Bronchial epithelial cell (primary cell): Measurements from ENCODE around the gene EGFR. TPM values are rescaled to one million over a fixed set of nuclear protein-coding genes. Genes with fewer than 3 reads are reported as not detected.
"Not testable (repeated sequence)": the region's sequence is repeated elsewhere in the genome, so short reads cannot be mapped to it uniquely, and the experiment has no call there.

Source experiments
- DNase-seq: peaks from one replicate; pipeline ENCODE4 v3.0.0-alpha.2; 2010; ENCODE audit warnings: low read depth
- FAIRE-seq: peaks from 2 replicates; lab custom pipeline; 2011; peaks lifted over from hg19 to GRCh38; lab: Jason Lieb, UNC
- H3K27me3 ChIP-seq: 2 replicates; pipeline ENCODE4 v1.5.1; 2011; ENCODE audit warnings: low read length; ENCODE audit not compliant: control insufficient read depth, insufficient read depth
- H3K36me3 ChIP-seq: 2 replicates; pipeline ENCODE4 v1.5.1; 2011; ENCODE audit warnings: low read length; ENCODE audit not compliant: control insufficient read depth, insufficient read depth
- H3K4me3 ChIP-seq: 2 replicates; pipeline ENCODE4 v1.5.1; 2011; ENCODE audit warnings: mild to moderate bottlenecking, low read depth, low read length, control low read depth
- CTCF ChIP-seq: IDR thresholded peaks from 2 replicates; pipeline ENCODE4 v1.5.1; 2011; ENCODE audit warnings: mild to moderate bottlenecking, moderate library complexity, low read length, control low read depth, inconsistent platforms; ENCODE audit not compliant: insufficient read depth, severe bottlenecking
- total RNA-seq: library from RNA; depleted of rRNA; stranded (reverse); fragments of >200 nt; gene quantifications from 2 replicates; pipeline ENCODE4 v1.2.1, GENCODE V29; 2014

The EGFR gene
- total RNA-seq, 1 donor from 2014 or later = 137 TPM

DNA sequence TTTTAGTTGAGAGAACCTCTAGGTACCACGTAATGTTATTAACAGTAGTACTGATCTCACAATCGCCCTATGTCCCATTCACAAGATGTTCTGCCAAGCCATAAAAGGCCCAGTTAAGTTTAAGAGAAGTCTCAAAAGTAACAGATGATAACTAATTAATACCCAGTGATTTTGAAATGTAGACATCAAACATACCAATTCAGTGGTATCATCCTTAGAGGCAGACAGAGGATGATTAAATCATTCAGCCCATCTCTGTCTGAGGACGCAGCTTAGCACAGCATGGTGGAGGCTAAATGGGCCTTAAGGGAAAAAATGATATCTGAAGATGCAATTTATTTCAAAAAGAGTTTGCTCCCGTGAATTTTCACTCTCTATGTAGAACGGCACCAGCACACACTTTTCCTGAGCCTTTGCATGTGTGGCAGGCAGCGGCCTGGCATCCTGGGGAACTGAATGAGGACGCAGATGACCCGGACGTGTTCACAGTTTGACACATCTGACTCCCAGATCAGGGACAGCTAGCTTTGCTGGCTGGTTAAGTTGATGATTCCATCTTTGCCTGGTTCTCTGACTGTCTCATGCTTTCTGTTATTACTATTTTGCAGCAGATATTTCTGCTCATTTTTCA is 13.4 kb downstream of the EGFR start:
- no peak for TF ChIP-seq CTCF
- no peak for DNase-seq
- no peak overlapping the region for H3K4me3 ChIP-seq
- peaks cover 11% of the 10 kb centered on the region for H3K36me3 ChIP-seq
- FAIRE-seq = no peak
- H3K27me3 ChIP-seq = no peaks in the 10 kb centered on the region

DNA sequence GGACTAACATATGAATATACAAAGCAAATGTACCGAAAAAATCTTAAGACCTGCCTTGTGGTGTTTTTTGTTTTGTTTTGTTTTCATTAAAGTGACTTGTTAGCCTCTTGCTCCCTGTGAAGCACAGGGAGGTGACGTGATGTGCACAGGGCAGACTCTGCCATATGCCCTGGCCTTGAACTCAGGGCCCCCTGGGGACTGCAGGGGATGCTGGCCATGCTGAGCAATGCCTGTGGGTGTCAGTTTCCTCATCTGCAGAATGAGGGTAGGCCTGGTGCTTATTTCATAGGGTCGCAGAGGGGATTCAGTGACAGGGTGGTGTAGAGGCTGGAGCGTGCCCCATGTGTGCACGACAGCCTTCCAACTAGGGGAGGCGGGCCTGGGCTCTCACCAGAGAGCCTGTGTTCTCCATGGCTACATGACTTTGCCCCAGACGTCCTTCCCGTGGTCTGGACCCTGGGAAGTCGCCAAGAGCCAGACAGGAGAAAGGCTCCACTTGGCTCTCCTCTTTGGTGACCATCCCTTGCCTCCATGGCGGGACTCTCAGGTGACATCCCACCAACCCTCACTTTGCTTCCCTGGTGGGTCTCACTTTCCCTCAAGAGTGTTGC is 14.5 kb downstream of the EGFR start:
- no peaks in the 10 kb centered on the region for H3K27me3 ChIP-seq
- H3K4me3 ChIP-seq = no peak overlapping the region
- peaks cover 12% of the 10 kb centered on the region for H3K36me3 ChIP-seq
- no peak for TF ChIP-seq CTCF
- FAIRE-seq (no peak), DNase-seq (no peak)

GRCh38 chr7:55034776-55035175 is 16.0 kb downstream of the EGFR start:
- Histone ChIP-seq H3K4me3 (no peak overlapping the region), H3K36me3 (peaks cover 17% of the 10 kb centered on the region), H3K27me3 (no peaks in the 10 kb centered on the region)
- TF ChIP-seq CTCF = no peak
- FAIRE-seq (no peak), DNase-seq (no peak)

- not testable (repeated sequence) for FAIRE-seq, DNase-seq, H3K27me3 ChIP-seq, H3K4me3 ChIP-seq
- peaks cover 17% of the 10 kb centered on the region for H3K36me3 ChIP-seq
Observed at GRCh38 chr7:55035410-55035809, 16.6 kb downstream of the EGFR start.

DNA sequence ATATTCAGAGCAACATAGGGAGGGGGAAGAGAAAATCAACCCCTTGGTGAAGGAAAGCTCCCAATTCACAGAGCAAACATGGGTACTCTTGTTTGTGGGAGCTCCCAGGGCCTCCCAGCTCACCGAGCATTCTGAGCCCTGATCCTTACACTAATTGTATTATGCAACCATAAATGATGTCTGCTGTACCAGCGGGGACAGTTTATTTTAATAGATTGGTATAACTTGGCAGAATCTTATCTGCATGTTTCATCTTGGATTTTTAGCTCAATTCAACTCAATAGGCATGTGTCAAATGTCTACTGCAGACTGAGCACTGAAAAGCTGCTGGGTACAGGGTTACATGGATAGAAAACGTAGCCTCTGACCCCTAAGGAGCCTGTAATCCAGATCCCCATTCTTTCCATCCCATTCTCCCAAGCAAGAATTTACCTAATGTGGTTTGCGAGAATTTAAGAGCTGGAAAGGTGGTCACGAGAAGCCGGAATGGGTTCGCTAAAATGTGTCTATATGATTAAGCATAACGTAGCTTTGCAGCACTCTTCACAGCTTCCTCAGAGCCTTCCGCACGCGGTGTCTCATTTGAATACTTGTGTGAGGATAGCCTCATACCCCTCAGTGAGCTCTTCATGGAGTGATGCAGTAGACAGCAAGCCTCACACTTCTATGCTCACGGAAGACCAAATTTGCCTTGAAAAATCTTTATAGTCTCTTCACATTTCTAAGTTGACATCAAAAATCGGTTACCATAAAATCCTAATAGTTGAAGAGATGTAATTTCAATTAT is 18.3 kb downstream of the EGFR start:
- DNase-seq = no peak
- FAIRE-seq = no peak
- Histone ChIP-seq H3K27me3 (no peaks in the 10 kb centered on the region), H3K36me3 (peaks cover 14% of the 10 kb centered on the region), H3K4me3 (no peak overlapping the region)
- no peak for TF ChIP-seq CTCF

DNA sequence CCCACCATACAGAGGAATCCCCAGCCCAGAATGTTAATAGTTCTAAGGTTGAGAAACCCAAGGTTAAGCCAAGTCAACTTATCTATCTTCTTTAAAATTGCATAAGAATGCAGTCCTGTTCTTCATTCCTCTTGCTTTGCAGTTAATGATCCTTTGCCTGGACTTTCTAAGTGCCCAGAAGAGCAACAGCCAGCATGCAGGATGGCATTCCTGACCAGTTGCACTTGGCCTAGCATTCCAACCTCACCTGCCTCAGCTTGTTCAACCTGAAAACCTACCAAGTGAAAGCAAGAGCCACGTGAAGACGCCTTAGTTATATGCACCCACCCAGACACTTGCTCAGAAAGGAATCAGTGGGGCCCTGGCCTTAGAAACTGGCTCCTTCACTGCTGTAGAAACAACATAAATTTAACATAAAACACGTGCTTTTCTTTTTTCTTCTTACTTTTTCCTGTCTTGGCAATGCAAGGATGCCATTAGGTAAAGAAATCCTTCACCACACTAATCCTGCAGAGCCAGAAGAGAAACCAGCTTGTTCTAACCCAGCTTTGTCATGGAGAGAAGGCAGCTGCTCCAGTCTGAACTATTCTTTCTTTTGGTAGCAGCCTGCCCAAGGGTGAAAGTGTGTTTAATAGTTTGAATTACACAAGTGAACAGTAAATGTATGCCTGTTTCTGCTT is 25.0 kb downstream of the EGFR start:
- no peak for TF ChIP-seq CTCF
- no peak overlapping the region for H3K4me3 ChIP-seq
- FAIRE-seq (peak; percentile 79), DNase-seq (peak; percentile 90)
- peaks cover 10% of the 10 kb centered on the region for H3K36me3 ChIP-seq
- no peaks in the 10 kb centered on the region for H3K27me3 ChIP-seq
